Measurements from ENCODE around the gene B3GNT2.
"Not testable (repeated sequence)": the region's sequence is repeated elsewhere in the genome, so short reads cannot be mapped to it uniquely, and the experiment has no call there.

Gene B3GNT2

DNA sequence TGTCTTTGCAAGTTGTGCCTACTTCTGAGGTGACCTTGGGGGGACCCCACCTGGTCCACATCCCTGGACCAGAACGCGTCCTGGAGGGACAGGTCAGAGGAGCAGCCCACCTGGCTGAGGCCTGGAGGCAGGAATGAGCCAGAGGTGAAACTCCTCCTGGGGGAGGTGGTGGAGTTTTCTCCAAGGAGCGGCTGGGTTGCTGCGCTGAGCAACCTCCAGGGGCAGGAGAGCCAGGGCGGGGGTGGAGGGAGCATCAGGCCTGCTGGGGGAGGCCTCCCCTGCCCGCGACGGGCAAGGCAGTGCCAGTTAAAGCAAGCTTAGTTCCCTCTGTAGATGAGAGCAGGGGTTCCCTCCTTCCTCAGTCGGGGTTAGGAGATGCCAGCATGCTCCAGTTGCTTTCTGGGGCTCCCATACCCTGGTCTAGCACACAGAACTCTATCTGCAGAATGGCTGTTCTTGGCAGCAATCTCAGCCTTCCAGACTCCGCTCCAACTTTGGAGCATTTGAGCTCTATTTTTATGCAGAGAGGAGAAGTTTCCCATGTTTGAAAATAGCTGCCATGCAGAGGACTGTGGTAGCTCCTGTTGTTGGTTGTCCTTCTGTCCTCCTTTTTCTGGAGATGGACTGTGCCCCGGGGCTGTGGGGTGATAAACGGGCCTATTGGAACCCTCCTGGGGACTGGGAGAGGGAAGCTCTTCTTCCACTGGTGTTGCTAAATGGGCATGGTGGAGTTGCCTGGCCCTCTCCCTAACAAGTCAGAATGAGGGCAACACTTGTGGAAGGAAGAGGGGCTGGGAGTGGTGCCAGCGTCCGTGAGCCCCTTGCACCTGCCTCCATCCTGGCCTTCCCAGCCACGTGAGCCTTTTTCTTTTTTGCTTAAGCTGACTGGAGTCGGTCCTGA, 39.1 kb downstream of the B3GNT2 start:
- DNase-seq (ENCODE audit: low read depth in 3 of 3, low spot score in 1 of 3) = no peak

GRCh38 chr2:62236499-62236898, 40.6 kb downstream of the B3GNT2 start:
- DNase-seq (ENCODE audit: low read depth in 3 of 3, low spot score in 1 of 3) = no peak

GRCh38 chr2:62238236-62238635, 42.3 kb downstream of the B3GNT2 start:
- no peak for DNase-seq (ENCODE audit: low read depth in 3 of 3, low spot score in 1 of 3)

DNA sequence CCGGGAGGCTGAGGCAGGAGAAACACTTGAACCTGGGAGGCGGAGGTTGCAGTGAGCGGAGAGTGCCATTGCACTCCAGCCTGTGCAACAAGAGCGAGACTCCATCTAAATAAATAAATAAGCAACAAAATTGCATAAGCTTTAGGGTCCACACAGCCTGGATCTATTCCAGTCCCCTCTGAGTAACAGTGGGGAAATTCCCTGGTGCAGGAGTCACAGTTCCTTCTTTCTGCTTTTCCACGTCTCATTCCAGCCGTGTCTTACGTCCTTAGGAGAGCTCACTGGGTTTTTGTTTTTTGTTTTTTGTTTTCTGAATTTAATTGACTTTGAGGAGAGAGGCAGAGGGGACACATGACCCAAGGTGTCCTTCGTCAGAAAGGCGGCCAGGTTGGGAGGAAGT, 44.6 kb downstream of the B3GNT2 start:
- DNase-seq (ENCODE audit: low read depth in 3 of 3, low spot score in 1 of 3) = no peak

- DNase-seq (ENCODE audit: low read depth in 3 of 3, low spot score in 1 of 3) = no peak
Measured at GRCh38 chr2:62243983-62244382, 48.1 kb downstream of the B3GNT2 start.

GRCh38 chr2:62248226-62248625, 52.3 kb downstream of the B3GNT2 start:
- no peak for DNase-seq (ENCODE audit: low read depth in 3 of 3, low spot score in 1 of 3)

GRCh38 chr2:62250239-62250638, 54.3 kb downstream of the B3GNT2 start:
- DNase-seq (ENCODE audit: low read depth in 3 of 3, low spot score in 1 of 3) = no peak

DNA sequence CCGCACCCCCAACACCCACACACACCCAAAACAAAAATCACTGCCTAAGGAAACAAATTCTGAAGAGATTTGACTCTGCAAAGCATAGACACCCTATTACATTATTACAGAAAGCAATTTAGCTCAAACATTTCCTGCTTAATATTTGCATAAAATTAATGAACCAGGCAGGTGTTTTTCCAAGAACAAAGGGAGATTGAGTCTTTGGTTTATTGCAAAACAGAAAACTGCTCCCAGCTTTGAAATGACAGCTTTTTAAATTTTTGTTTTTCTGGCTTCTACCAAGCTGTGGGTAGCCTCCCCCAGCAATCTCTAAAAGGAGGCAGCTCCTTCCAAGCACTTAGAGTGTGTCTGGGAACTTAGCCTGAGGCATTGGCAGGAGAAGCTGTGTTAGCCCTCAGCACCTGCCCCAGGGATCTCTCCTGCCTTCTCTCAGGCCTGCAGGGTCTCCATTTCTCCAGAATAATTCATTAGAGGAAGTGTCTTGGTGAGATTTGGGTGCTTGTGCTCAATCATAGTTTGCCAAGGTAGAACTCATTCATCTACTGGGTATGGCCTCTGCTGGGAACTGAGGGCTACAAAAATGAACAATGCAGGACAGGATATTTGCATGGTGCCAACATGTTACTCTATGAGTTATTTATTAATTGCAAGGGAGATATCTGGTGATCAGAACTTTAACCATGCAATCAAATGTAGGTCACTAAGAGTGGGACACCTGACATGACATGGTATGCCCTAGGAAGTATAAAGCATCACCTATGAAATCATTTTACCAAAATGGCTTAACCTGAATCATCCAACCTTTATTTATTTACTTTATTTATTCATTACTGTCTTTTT, 58.7 kb downstream of the B3GNT2 start:
- DNase-seq (ENCODE audit: low read depth in 3 of 3, low spot score in 1 of 3) = no peak

GRCh38 chr2:62257466-62257865, 61.6 kb downstream of the B3GNT2 start:
- DNase-seq (ENCODE audit: low read depth in 3 of 3, low spot score in 1 of 3) = no peak

GRCh38 chr2:62263076-62263715, 67.3 kb downstream of the B3GNT2 start:
- no peak for DNase-seq (ENCODE audit: low read depth in 3 of 3, low spot score in 1 of 3)

DNA sequence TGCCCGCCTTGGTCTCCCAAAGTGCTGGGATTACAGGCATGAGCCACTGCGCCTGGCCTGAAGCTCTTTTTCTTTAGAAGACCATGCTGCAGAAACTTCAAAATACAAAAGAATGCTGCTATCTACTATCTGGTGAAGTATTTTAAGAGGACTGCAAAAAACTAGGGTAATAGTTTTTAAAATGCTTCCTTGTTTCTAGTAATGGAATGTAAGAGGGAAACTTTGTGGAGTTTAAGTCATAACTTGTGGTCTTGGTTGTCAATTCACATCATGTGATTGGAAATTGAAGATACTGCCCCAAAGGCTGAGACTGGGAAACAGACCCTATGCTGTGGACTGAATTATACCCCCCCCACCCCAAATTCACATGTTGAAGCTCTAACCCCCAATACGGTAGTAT, 68.3 kb downstream of the B3GNT2 start:
- DNase-seq (ENCODE audit: low read depth in 3 of 3, low spot score in 1 of 3) = no peak

GRCh38 chr2:62265106-62265505, 69.2 kb downstream of the B3GNT2 start:
- no peak for DNase-seq (ENCODE audit: low read depth in 3 of 3, low spot score in 1 of 3)

GRCh38 chr2:62266433-62267038, 70.6 kb downstream of the B3GNT2 start:
- no peak for DNase-seq (ENCODE audit: low read depth in 3 of 3, low spot score in 1 of 3)

DNA sequence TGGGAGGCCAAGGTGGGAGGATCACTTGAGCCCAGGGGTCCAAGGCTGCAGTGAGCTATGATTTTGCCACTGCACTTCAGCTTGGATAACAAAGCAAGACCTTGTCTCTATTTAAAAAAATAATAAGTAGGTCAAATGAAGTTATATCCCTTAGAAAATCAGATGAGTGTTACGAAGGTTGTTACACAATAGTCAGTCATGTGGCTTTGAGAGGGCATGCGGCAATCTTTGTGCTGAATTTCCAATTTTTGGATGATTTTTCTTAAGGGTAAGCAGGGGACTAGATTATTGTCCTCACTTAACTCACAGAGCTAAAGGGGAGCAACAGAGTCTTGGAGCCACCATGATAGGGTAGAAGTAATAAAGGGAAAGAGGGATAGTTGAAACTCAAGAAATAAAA, 71.8 kb downstream of the B3GNT2 start:
- no peak for DNase-seq (ENCODE audit: low read depth in 3 of 3, low spot score in 1 of 3)

GRCh38 chr2:62268681-62269188, 72.8 kb downstream of the B3GNT2 start:
- DNase-seq (ENCODE audit: low read depth in 3 of 3, low spot score in 1 of 3) = not testable (repeated sequence)

DNA sequence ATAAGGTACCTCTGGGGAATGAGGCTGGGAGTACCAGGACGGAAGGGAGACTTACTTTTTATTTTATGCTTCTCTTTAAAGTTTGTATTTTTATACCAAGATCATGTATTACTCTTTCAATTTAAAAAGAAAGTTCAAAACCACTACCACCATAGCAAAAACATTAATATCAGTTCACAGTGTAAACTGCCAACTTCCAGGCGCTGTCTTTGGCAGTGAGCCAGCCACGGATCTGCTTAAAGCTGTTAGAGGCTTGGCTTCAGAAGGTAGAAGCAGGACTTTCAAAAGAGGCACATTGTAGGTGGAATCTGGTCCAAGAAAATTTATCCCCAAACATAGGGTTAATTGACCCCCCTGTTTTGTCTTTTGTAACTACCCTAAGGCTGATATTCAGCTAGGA, 74.8 kb downstream of the B3GNT2 start:
- no peak for DNase-seq (ENCODE audit: low read depth in 3 of 3, low spot score in 1 of 3)

All from stimulated activated CD4-positive, alpha-beta T cell treated with anti-CD3 and anti-CD28 coated beads, TNF-alpha, amount 100 ng/mL, for 1 hour (primary cell).